Islet precursor cell (in vitro differentiated cells): ENCODE measurements around the gene RPL32.
"Not testable (repeated sequence)": the region's sequence is repeated elsewhere in the genome, so short reads cannot be mapped to it uniquely, and the experiment has no call there.

Source experiments
- DNase-seq: peaks from one replicate; pipeline ENCODE4 v3.0.0-alpha.2; 2018

RPL32 gene

GRCh38 chr3:12866836-12867235 lies 25.5 kb upstream of the RPL32 start:
- no peak for DNase-seq

- DNase-seq: no peak
Observed at GRCh38 chr3:12865271-12865670, 23.9 kb upstream of the RPL32 start.

GRCh38 chr3:12862387-12862786 lies 21.0 kb upstream of the RPL32 start:
- DNase-seq: no peak

GRCh38 chr3:12861611-12862010 lies 20.2 kb upstream of the RPL32 start:
- DNase-seq: no peak

- no peak for DNase-seq
Observed at GRCh38 chr3:12859840-12860239, 18.5 kb upstream of the RPL32 start.

GRCh38 chr3:12856626-12857025 lies 15.3 kb upstream of the RPL32 start:
- DNase-seq: no peak

- no peak for DNase-seq
Observed at GRCh38 chr3:12854565-12854964, 13.2 kb upstream of the RPL32 start.

GRCh38 chr3:12853847-12854246 lies 12.5 kb upstream of the RPL32 start:
- not testable (repeated sequence) for DNase-seq

GRCh38 chr3:12852201-12852600 lies 10.8 kb upstream of the RPL32 start:
- DNase-seq: no peak

GRCh38 chr3:12845811-12846210 lies 4.4 kb upstream of the RPL32 start:
- DNase-seq: no peak

- DNase-seq: no peak
Observed at GRCh38 chr3:12842469-12842868, 1.1 kb upstream of the RPL32 start.

- no peak for DNase-seq
Observed at GRCh38 chr3:12841970-12842328, 584 bp upstream of the RPL32 start.

GRCh38 chr3:12840591-12841148 lies 695 bp downstream of the RPL32 start:
- no peak for DNase-seq

GRCh38 chr3:12840148-12840547 lies 1.2 kb downstream of the RPL32 start:
- not testable (repeated sequence) for DNase-seq

GRCh38 chr3:12839156-12839946 lies 2.0 kb downstream of the RPL32 start:
- no peak for DNase-seq

GRCh38 chr3:12838179-12838965 lies 3.0 kb downstream of the RPL32 start:
- DNase-seq: no peak

- no peak for DNase-seq
Observed at GRCh38 chr3:12837295-12837986, 3.9 kb downstream of the RPL32 start.

GRCh38 chr3:12835052-12835665 lies 6.2 kb downstream of the RPL32 start:
- no peak for DNase-seq

- no peak for DNase-seq
Observed at GRCh38 chr3:12833222-12834161, 7.9 kb downstream of the RPL32 start.

GRCh38 chr3:12832350-12833221 lies 8.8 kb downstream of the RPL32 start:
- peak; percentile 31 for DNase-seq
